Measurements from ENCODE around the gene NCAM1.

NCAM1 gene

GRCh38 chr11:113179181-113179704 is 218.0 kb downstream of the NCAM1 start:
- no CpG with 5 or more reads among the region's 2 CpGs for WGBS, 2 donors (ENCODE audit: extremely low coverage in 2 of 2, insufficient read length in 2 of 2, insufficient replicate concordance in 1 of 2)

GRCh38 chr11:113181094-113181493 is 219.9 kb downstream of the NCAM1 start:
- Histone ChIP-seq H3K4me1 (ENCODE audit: control insufficient read depth in 2 of 2, insufficient read depth in 1 of 2, low read depth in 1 of 2, low read length in 2 of 2) (peaks cover 0 to 18% of the 10 kb centered on the region in 2 donors), H4K8ac (ENCODE audit: low read depth, low read length) (no peak overlapping the region), H4K91ac (ENCODE audit: low read depth, low read length, poor library complexity) (no peak overlapping the region), H3K79me1 (ENCODE audit: low read depth, low read length) (no peaks in the 10 kb centered on the region), H2AFZ (ENCODE audit: low read length) (no peak overlapping the region), H3K4ac (ENCODE audit: low read length) (no peak overlapping the region), H2BK120ac (ENCODE audit: low read depth, low read length) (no peak overlapping the region), H3K4me2 (ENCODE audit: insufficient read depth, low read length, poor library complexity, severe bottlenecking) (no peak overlapping the region), H2BK12ac (ENCODE audit: low read length) (no peak overlapping the region), H3K18ac (ENCODE audit: low read length) (peak overlapping the region; percentile 60), H3K14ac (ENCODE audit: low read length) (no peak overlapping the region), H3K36me3 (replicated peaks in 1 of 2; ENCODE audit: control insufficient read depth in 2 of 2, insufficient read depth in 2 of 2, low read length in 2 of 2) (no peaks in the 10 kb centered on the region), H3K9me3 (replicated peaks in 1 of 2; ENCODE audit: control insufficient read depth in 2 of 2, insufficient read depth in 1 of 2, low read depth in 1 of 2, low read length in 2 of 2) (no peaks in the 10 kb centered on the region), H3K23ac (ENCODE audit: low read depth, low read length, poor library complexity) (no peak overlapping the region), H3K4me3 (ENCODE audit: low read length in 2 of 2) (no peak overlapping the region), H2AK5ac (ENCODE audit: low read depth, low read length) (peak overlapping the region; percentile 42), H3K27ac (replicated peaks; ENCODE audit: low read length) (no peak overlapping the region), H3K9ac (ENCODE audit: low read depth, low read length, poor library complexity) (no peak overlapping the region), H3K27me3 (ENCODE audit: control insufficient read depth in 3 of 3, insufficient read depth in 3 of 3, low read depth in 1 of 3, low read length in 3 of 3) (peaks cover 0 to 43% (median 0%) of the 10 kb centered on the region in 3 experiments), H2BK15ac (ENCODE audit: low read length) (no peak overlapping the region), H2BK5ac (ENCODE audit: low read length) (no peak overlapping the region)
- WGBS, 2 donors (ENCODE audit: extremely low coverage in 2 of 2, insufficient read length in 2 of 2, insufficient replicate concordance in 1 of 2) = no CpG with 5 or more reads among the region's 5 CpGs
- no peak for DNase-seq (ENCODE audit: low spot score)

More at GRCh38 chr11:113179181-113179704, 218.0 kb downstream of the NCAM1 start:
- no peak overlapping the region for H3K9ac ChIP-seq (ENCODE audit: low read depth, low read length, poor library complexity)
- H3K4me2 ChIP-seq (ENCODE audit: insufficient read depth, low read length, poor library complexity, severe bottlenecking) = no peak overlapping the region
- no peak overlapping the region for H3K27ac ChIP-seq (replicated peaks; ENCODE audit: low read length)
- H3K4me3 ChIP-seq (ENCODE audit: low read length in 2 of 2) = no peak overlapping the region
- H3K23ac ChIP-seq (ENCODE audit: low read depth, low read length, poor library complexity) = no peak overlapping the region
- H2AK5ac ChIP-seq (ENCODE audit: low read depth, low read length) = no peak overlapping the region
- no peaks in the 10 kb centered on the region for H3K79me1 ChIP-seq (ENCODE audit: low read depth, low read length)
- no peaks in the 10 kb centered on the region for H3K36me3 ChIP-seq (replicated peaks in 1 of 2; ENCODE audit: control insufficient read depth in 2 of 2, insufficient read depth in 2 of 2, low read length in 2 of 2)
- no peak overlapping the region for H2BK15ac ChIP-seq (ENCODE audit: low read length)
- peaks cover 0 to 18% of the 10 kb centered on the region in 2 donors for H3K4me1 ChIP-seq (ENCODE audit: control insufficient read depth in 2 of 2, insufficient read depth in 1 of 2, low read depth in 1 of 2, low read length in 2 of 2)
- H2BK120ac ChIP-seq (ENCODE audit: low read depth, low read length) = no peak overlapping the region
- H3K4ac ChIP-seq (ENCODE audit: low read length) = no peak overlapping the region
- no peak overlapping the region for H2BK5ac ChIP-seq (ENCODE audit: low read length)
- no peak overlapping the region for H2BK12ac ChIP-seq (ENCODE audit: low read length)
- H3K14ac ChIP-seq (ENCODE audit: low read length) = no peak overlapping the region
- no peak overlapping the region for H3K18ac ChIP-seq (ENCODE audit: low read length)
- no peak overlapping the region for H4K8ac ChIP-seq (ENCODE audit: low read depth, low read length)
- H2AFZ ChIP-seq (ENCODE audit: low read length) = no peak overlapping the region
- peak; percentile 41 for DNase-seq (ENCODE audit: low spot score)
- H4K91ac ChIP-seq (ENCODE audit: low read depth, low read length, poor library complexity) = no peak overlapping the region
- H3K9me3 ChIP-seq (replicated peaks in 1 of 2; ENCODE audit: control insufficient read depth in 2 of 2, insufficient read depth in 1 of 2, low read depth in 1 of 2, low read length in 2 of 2) = no peaks in the 10 kb centered on the region
- H3K27me3 ChIP-seq (ENCODE audit: control insufficient read depth in 3 of 3, insufficient read depth in 3 of 3, low read depth in 1 of 3, low read length in 3 of 3) = peaks cover 0 to 49% (median 0%) of the 10 kb centered on the region in 3 experiments

- peak overlapping the region; percentile 39 for H3K14ac ChIP-seq (ENCODE audit: low read length)
- H2AK5ac ChIP-seq (ENCODE audit: low read depth, low read length) = no peak overlapping the region
- no CpG with 5 or more reads among the region's 6 CpGs for WGBS, 2 donors (ENCODE audit: extremely low coverage in 2 of 2, insufficient read length in 2 of 2, insufficient replicate concordance in 1 of 2)
- peak overlapping the region; percentile 9 for H3K9ac ChIP-seq (ENCODE audit: low read depth, low read length, poor library complexity)
- no peak overlapping the region for H3K4me3 ChIP-seq (ENCODE audit: low read length in 2 of 2)
- H3K27me3 ChIP-seq (ENCODE audit: control insufficient read depth in 3 of 3, insufficient read depth in 3 of 3, low read depth in 1 of 3, low read length in 3 of 3) = peaks cover 0 to 37% (median 0%) of the 10 kb centered on the region in 3 experiments
- H3K4ac ChIP-seq (ENCODE audit: low read length) = no peak overlapping the region
- no peak overlapping the region for H2BK120ac ChIP-seq (ENCODE audit: low read depth, low read length)
- H3K4me2 ChIP-seq (ENCODE audit: insufficient read depth, low read length, poor library complexity, severe bottlenecking) = no peak overlapping the region
- H2BK15ac ChIP-seq (ENCODE audit: low read length) = peak overlapping the region; percentile 10
- no peak overlapping the region for H2BK5ac ChIP-seq (ENCODE audit: low read length)
- H4K8ac ChIP-seq (ENCODE audit: low read depth, low read length) = no peak overlapping the region
- no peak overlapping the region for H4K91ac ChIP-seq (ENCODE audit: low read depth, low read length, poor library complexity)
- no peak overlapping the region for H2AFZ ChIP-seq (ENCODE audit: low read length)
- no peak for DNase-seq (ENCODE audit: low spot score)
- H2BK12ac ChIP-seq (ENCODE audit: low read length) = no peak overlapping the region
- H3K18ac ChIP-seq (ENCODE audit: low read length) = peak overlapping the region; percentile 50
- no peak overlapping the region for H3K27ac ChIP-seq (replicated peaks; ENCODE audit: low read length)
- H3K23ac ChIP-seq (ENCODE audit: low read depth, low read length, poor library complexity) = no peak overlapping the region
- H3K9me3 ChIP-seq (replicated peaks in 1 of 2; ENCODE audit: control insufficient read depth in 2 of 2, insufficient read depth in 1 of 2, low read depth in 1 of 2, low read length in 2 of 2) = no peaks in the 10 kb centered on the region
- no peaks in the 10 kb centered on the region for H3K79me1 ChIP-seq (ENCODE audit: low read depth, low read length)
- H3K4me1 ChIP-seq (ENCODE audit: control insufficient read depth in 2 of 2, insufficient read depth in 1 of 2, low read depth in 1 of 2, low read length in 2 of 2) = peaks cover 0 to 18% of the 10 kb centered on the region in 2 donors
- no peaks in the 10 kb centered on the region for H3K36me3 ChIP-seq (replicated peaks in 1 of 2; ENCODE audit: control insufficient read depth in 2 of 2, insufficient read depth in 2 of 2, low read length in 2 of 2)
These were observed 221.1 kb downstream of the NCAM1 start for GRCh38 chr11:113182288-113182687.

- Histone ChIP-seq H3K27ac (replicated peaks; ENCODE audit: low read length) (no peak overlapping the region), H3K4me3 (ENCODE audit: low read length in 2 of 2) (no peak overlapping the region), H4K8ac (ENCODE audit: low read depth, low read length) (no peak overlapping the region), H3K14ac (ENCODE audit: low read length) (no peak overlapping the region), H3K4me1 (ENCODE audit: control insufficient read depth in 2 of 2, insufficient read depth in 1 of 2, low read depth in 1 of 2, low read length in 2 of 2) (peaks cover 0 to 7% of the 10 kb centered on the region in 2 donors), H4K91ac (ENCODE audit: low read depth, low read length, poor library complexity) (no peak overlapping the region), H2AK5ac (ENCODE audit: low read depth, low read length) (no peak overlapping the region), H3K9ac (ENCODE audit: low read depth, low read length, poor library complexity) (no peak overlapping the region), H3K79me1 (ENCODE audit: low read depth, low read length) (no peaks in the 10 kb centered on the region), H3K23ac (ENCODE audit: low read depth, low read length, poor library complexity) (no peak overlapping the region), H2BK5ac (ENCODE audit: low read length) (no peak overlapping the region), H3K4ac (ENCODE audit: low read length) (no peak overlapping the region), H3K36me3 (replicated peaks in 1 of 2; ENCODE audit: control insufficient read depth in 2 of 2, insufficient read depth in 2 of 2, low read length in 2 of 2) (no peaks in the 10 kb centered on the region), H2BK120ac (ENCODE audit: low read depth, low read length) (no peak overlapping the region), H3K9me3 (replicated peaks in 1 of 2; ENCODE audit: control insufficient read depth in 2 of 2, insufficient read depth in 1 of 2, low read depth in 1 of 2, low read length in 2 of 2) (no peaks in the 10 kb centered on the region), H2BK12ac (ENCODE audit: low read length) (no peak overlapping the region), H3K4me2 (ENCODE audit: insufficient read depth, low read length, poor library complexity, severe bottlenecking) (no peak overlapping the region), H2AFZ (ENCODE audit: low read length) (no peak overlapping the region), H3K18ac (ENCODE audit: low read length) (no peak overlapping the region), H2BK15ac (ENCODE audit: low read length) (no peak overlapping the region), H3K27me3 (ENCODE audit: control insufficient read depth in 3 of 3, insufficient read depth in 3 of 3, low read depth in 1 of 3, low read length in 3 of 3) (peaks cover 0 to 22% (median 0%) of the 10 kb centered on the region in 3 experiments)
- no CpG with 5 or more reads among the region's 5 CpGs for WGBS, 2 donors (ENCODE audit: extremely low coverage in 2 of 2, insufficient read length in 2 of 2, insufficient replicate concordance in 1 of 2)
- no peak for DNase-seq (ENCODE audit: low spot score)
These were observed 223.3 kb downstream of the NCAM1 start for GRCh38 chr11:113184498-113184897.

All from neuronal stem cell (in vitro differentiated cells).